Liver (tissue), 9 donors: ENCODE results near the gene FAM13A. TPM values are rescaled to one million over a fixed set of nuclear protein-coding genes. Genes with fewer than 3 reads are reported as not detected.

Experiments
- DNase-seq: peaks from one replicate; pipeline ENCODE4 v3.0.0-alpha.2; 2017; ENCODE audit warnings: low spot score
- H3K27ac ChIP-seq, 2 donors: one replicate each; pipeline ENCODE4 v1.7.0; 2013; ENCODE audit warnings: inconsistent platforms in 2 of 2, low read length in 2 of 2, control low read depth in 1 of 2, low read depth in 1 of 2, mild to moderate bottlenecking in 1 of 2
- H3K27me3 ChIP-seq, 4 donors: one replicate each; pipeline versions ENCODE4 v1.6.1 to v1.7.0; 2013; ENCODE audit warnings: low read length in 3 of 4, inconsistent platforms in 1 of 4, mild to moderate bottlenecking in 1 of 4, moderate library complexity in 1 of 4; ENCODE audit not compliant: control insufficient read depth in 4 of 4, insufficient read depth in 4 of 4
- H3K36me3 ChIP-seq, 4 donors: one replicate each; pipeline versions ENCODE4 v1.6.1 to v1.7.0; 2013; ENCODE audit warnings: low read length in 3 of 4, mild to moderate bottlenecking in 3 of 4, low read depth in 1 of 4, moderate library complexity in 1 of 4; ENCODE audit not compliant: control insufficient read depth in 4 of 4, insufficient read depth in 3 of 4
- H3K4me1 ChIP-seq, 4 donors: one replicate each; pipeline versions ENCODE4 v1.6.1 to v1.7.0; 2013; ENCODE audit warnings: low read length in 3 of 4, mild to moderate bottlenecking in 3 of 4, moderate library complexity in 1 of 4; ENCODE audit not compliant: control insufficient read depth in 4 of 4, insufficient read depth in 4 of 4
- H3K4me3 ChIP-seq, 3 donors: one replicate each; pipeline versions ENCODE4 v1.6.1 to v1.7.0; 2013; ENCODE audit warnings: low read length in 3 of 3, control low read depth in 1 of 3, low read depth in 1 of 3, mild to moderate bottlenecking in 1 of 3
- H3K9ac ChIP-seq, 2 donors: one replicate each; pipeline ENCODE4 v1.7.0; 2013; ENCODE audit warnings: low read length in 2 of 2, mild to moderate bottlenecking in 2 of 2, moderate library complexity in 2 of 2, control low read depth in 1 of 2, low read depth in 1 of 2
- H3K9me3 ChIP-seq, 4 donors: one replicate each; pipeline versions ENCODE4 v1.6.1 to v1.7.0; 2013; ENCODE audit warnings: low read length in 3 of 4; ENCODE audit not compliant: control insufficient read depth in 4 of 4
- ATF3 ChIP-seq: IDR thresholded peaks from 2 replicates; pipeline ENCODE4 v1.6.1; 2016; ENCODE audit warnings: antibody characterized with exemption
- EGR1 ChIP-seq, 2 donors: IDR thresholded peaks; 2 replicates each; pipeline ENCODE4 v1.6.1; 2016 to 2018; ENCODE audit warnings: antibody characterized with exemption in 2 of 2, low read depth in 2 of 2
- FOXA1 ChIP-seq: IDR thresholded peaks from 2 replicates; pipeline ENCODE4 v1.6.1; 2016; ENCODE audit warnings: antibody characterized with exemption
- FOXA2 ChIP-seq: IDR thresholded peaks from 2 replicates; pipeline ENCODE4 v1.6.1; 2016; ENCODE audit warnings: antibody characterized with exemption
- GABPA ChIP-seq, 2 donors: IDR thresholded peaks in 1 of 2; conservative IDR thresholded peaks in 1 of 2; 2 replicates each; pipeline ENCODE4 v1.6.1; 2016; ENCODE audit warnings: antibody characterized with exemption in 2 of 2, mild to moderate bottlenecking in 1 of 2, moderate library complexity in 1 of 2
- HNF4A ChIP-seq, 2 donors: conservative IDR thresholded peaks; 2 replicates each; pipeline ENCODE4 v1.6.1; 2016; ENCODE audit warnings: antibody characterized with exemption in 2 of 2, mild to moderate bottlenecking in 2 of 2
- HNF4G ChIP-seq: IDR thresholded peaks from 2 replicates; pipeline ENCODE4 v1.6.1; 2016; ENCODE audit warnings: antibody characterized with exemption
- JUND ChIP-seq, 2 donors: IDR thresholded peaks; 2 replicates each; pipeline ENCODE4 v1.6.1; 2016; ENCODE audit warnings: antibody characterized with exemption in 2 of 2
- MAX ChIP-seq: IDR thresholded peaks from 2 replicates; pipeline ENCODE4 v1.6.1; 2016; ENCODE audit warnings: antibody characterized with exemption
- NR2F2 ChIP-seq: IDR thresholded peaks from 2 replicates; pipeline ENCODE4 v1.6.1; 2016; ENCODE audit warnings: antibody characterized with exemption
- RAD21 ChIP-seq, 2 donors: IDR thresholded peaks; 2 replicates each; pipeline ENCODE4 v1.6.1; 2016; ENCODE audit warnings: antibody characterized with exemption in 2 of 2, mild to moderate bottlenecking in 2 of 2
- REST ChIP-seq: IDR thresholded peaks from 2 replicates; pipeline ENCODE4 v1.6.1; 2016; ENCODE audit warnings: antibody characterized with exemption, mild to moderate bottlenecking
- RXRA ChIP-seq, 2 donors: IDR thresholded peaks; 2 replicates each; pipeline ENCODE4 v1.6.1; 2017 to 2018; ENCODE audit warnings: antibody characterized with exemption in 2 of 2, mild to moderate bottlenecking in 1 of 2
- SP1 ChIP-seq: IDR thresholded peaks from 2 replicates; pipeline ENCODE4 v1.6.1; 2018; ENCODE audit warnings: antibody characterized with exemption, mild to moderate bottlenecking
- TAF1 ChIP-seq: conservative IDR thresholded peaks from 2 replicates; pipeline ENCODE4 v1.6.1; 2016; ENCODE audit warnings: antibody characterized with exemption, mild to moderate bottlenecking
- YY1 ChIP-seq: IDR thresholded peaks from 2 replicates; pipeline ENCODE4 v1.6.1; 2016; ENCODE audit warnings: antibody characterized with exemption, mild to moderate bottlenecking
- WGBS: extraction: QIAGEN DNeasy Blood & Tissue Kit; methylation state at CpG from one replicate; pipeline ENCODE4 v1.1.7; 2013; 5-methylcytosine and 5-hydroxymethylcytosine counted together
- polyA plus RNA-seq, 2 donors: library from polyadenylated mRNA; stranded (reverse) in 1 of 2; unstranded in 1 of 2; fragments of 200-250 nt in 1 of 2; fragments of >200 nt in 1 of 2; fragmentation: Nextera tagmentation in 1 of 2; extraction: Ambion mirVana in 1 of 2; gene quantifications; one replicate each; pipeline versions ENCODE4 v1.2.1 to v1.2.3, GENCODE V29; 2013 to 2015
- total RNA-seq, 2 donors: library from RNA; depleted of rRNA; stranded (reverse); fragments of >200 nt; gene quantifications; one replicate each; pipeline ENCODE4 v1.2.3, GENCODE V29; 2014
- TF ChIP-seq, protein P1 (sequence below): IDR thresholded peaks from 2 replicates; pipeline ENCODE4 v1.6.1; 2016; ENCODE audit warnings: antibody characterized with exemption
- TF ChIP-seq, protein P2 (sequence below): fragments of 150-350 bp; IDR thresholded peaks from 2 replicates; pipeline ENCODE4 v1.5.1; 2017; ENCODE audit warnings: improper control_type of control experiment, low read depth, low read length; ENCODE audit not compliant: missing input control
- donor health status: healthy.
- donor health status: healthy.
- donor health status: healthy.
- donor health status: healthy.
- donor health status: healthy.

Gene FAM13A
- total and polyA plus RNA-seq, 4 donors: 14.9 to 52.9 (median 27.6) TPM

DNA sequence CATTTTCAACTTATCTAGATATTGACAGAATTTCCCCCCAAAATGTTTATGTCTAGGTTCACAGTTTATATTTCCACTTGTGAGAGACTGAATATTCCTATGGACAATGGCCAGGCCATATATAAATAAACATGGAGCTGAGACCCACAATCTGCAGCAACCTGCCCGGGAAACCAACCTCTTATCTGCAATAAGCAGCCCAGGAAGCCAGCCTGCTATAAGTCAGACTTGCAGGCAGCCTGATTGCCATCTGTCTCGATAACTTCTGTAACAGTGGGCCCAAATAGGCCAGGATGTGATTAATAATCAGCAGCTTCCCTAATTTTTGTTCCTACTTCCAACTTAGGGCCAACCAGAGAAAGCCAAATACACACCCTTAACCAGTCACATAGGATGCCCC is 354.2 kb downstream of the FAM13A start:
- H3K27ac ChIP-seq: no peak overlapping the region
- 87% methylated on average over 2 of the region's 2 CpGs for WGBS

DNA sequence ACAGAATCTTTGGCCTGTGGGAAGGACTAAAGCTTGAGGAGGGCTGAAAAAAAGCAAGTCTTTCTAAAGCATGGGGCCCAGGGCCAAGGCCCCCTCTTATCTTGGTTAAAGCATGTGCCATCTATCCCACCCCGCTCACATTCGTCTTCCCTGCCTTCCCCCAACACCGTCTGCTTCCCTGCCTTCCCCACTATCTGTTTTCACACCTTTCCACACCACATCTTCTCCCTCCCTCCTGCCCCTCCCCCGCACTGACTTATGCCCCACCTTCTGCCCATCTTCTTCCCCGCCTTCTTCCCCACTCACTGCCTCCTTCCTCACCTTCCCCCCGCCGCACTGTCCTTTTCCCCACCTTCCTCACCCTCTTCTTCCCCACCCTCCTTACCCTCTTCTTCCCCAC is 358.5 kb downstream of the FAM13A start:
- H3K4me1 ChIP-seq: peaks cover 0 to 3% (median 1%) of the 10 kb centered on the region in 4 donors
- H3K27ac ChIP-seq: no peak overlapping the region
- H3K27me3 ChIP-seq: no peaks in the 10 kb centered on the region
- H3K4me3 ChIP-seq: no peak overlapping the region
- no peaks in the 10 kb centered on the region for H3K9me3 ChIP-seq
- 95% methylated on average over 7 of the region's 7 CpGs for WGBS
- H3K36me3 ChIP-seq: no peaks in the 10 kb centered on the region
- DNase-seq: peak; percentile 50
- no peak overlapping the region for H3K9ac ChIP-seq
- TF ChIP-seq NR2F2 (no peak), FOXA1 (no peak), REST (no peak), FOXA2 (no peak), EGR1 (IDR thresholded peaks at IDR 0.05; ENCODE audit: low read depth in 2 of 2) (no peak), TAF1 (no peak), MAX (no peak), YY1 (no peak), JUND (IDR thresholded peaks at IDR 0.05) (no peak), ATF3 (no peak), RXRA (IDR thresholded peaks at IDR 0.05) (no peak), RAD21 (IDR thresholded peaks at IDR 0.05) (no peak), SP1 (no peak), HNF4G (no peak)
- TF ChIP-seq, protein P1, sequence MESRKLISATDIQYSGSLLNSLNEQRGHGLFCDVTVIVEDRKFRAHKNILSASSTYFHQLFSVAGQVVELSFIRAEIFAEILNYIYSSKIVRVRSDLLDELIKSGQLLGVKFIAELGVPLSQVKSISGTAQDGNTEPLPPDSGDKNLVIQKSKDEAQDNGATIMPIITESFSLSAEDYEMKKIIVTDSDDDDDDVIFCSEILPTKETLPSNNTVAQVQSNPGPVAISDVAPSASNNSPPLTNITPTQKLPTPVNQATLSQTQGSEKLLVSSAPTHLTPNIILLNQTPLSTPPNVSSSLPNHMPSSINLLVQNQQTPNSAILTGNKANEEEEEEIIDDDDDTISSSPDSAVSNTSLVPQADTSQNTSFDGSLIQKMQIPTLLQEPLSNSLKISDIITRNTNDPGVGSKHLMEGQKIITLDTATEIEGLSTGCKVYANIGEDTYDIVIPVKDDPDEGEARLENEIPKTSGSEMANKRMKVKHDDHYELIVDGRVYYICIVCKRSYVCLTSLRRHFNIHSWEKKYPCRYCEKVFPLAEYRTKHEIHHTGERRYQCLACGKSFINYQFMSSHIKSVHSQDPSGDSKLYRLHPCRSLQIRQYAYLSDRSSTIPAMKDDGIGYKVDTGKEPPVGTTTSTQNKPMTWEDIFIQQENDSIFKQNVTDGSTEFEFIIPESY: no peak

More for the DNA sequence above, 354.2 kb downstream of the FAM13A start:
- no peak overlapping the region for H3K4me3 ChIP-seq
- H3K9ac ChIP-seq: no peak overlapping the region
- H3K27me3 ChIP-seq: no peaks in the 10 kb centered on the region
- no peaks in the 10 kb centered on the region for H3K9me3 ChIP-seq
- peaks cover 0 to 8% (median 3%) of the 10 kb centered on the region in 4 donors for H3K4me1 ChIP-seq
- DNase-seq: no peak
- H3K36me3 ChIP-seq: peaks cover 0 to 12% (median 2%) of the 10 kb centered on the region in 4 donors
- TF ChIP-seq, protein P2, sequence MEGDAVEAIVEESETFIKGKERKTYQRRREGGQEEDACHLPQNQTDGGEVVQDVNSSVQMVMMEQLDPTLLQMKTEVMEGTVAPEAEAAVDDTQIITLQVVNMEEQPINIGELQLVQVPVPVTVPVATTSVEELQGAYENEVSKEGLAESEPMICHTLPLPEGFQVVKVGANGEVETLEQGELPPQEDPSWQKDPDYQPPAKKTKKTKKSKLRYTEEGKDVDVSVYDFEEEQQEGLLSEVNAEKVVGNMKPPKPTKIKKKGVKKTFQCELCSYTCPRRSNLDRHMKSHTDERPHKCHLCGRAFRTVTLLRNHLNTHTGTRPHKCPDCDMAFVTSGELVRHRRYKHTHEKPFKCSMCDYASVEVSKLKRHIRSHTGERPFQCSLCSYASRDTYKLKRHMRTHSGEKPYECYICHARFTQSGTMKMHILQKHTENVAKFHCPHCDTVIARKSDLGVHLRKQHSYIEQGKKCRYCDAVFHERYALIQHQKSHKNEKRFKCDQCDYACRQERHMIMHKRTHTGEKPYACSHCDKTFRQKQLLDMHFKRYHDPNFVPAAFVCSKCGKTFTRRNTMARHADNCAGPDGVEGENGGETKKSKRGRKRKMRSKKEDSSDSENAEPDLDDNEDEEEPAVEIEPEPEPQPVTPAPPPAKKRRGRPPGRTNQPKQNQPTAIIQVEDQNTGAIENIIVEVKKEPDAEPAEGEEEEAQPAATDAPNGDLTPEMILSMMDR: no peak
- TF ChIP-seq YY1: no peak
- no peak for TF ChIP-seq FOXA1
- TF ChIP-seq EGR1 (IDR thresholded peaks at IDR 0.05; ENCODE audit: low read depth in 2 of 2): no peak
- no peak for TF ChIP-seq RXRA (IDR thresholded peaks at IDR 0.05)
- no peak for TF ChIP-seq GABPA (IDR thresholded peaks at IDR 0.05 in 1 of 2, conservative IDR thresholded peaks at IDR 0.05 in 1 of 2)
- no peak for TF ChIP-seq FOXA2
- TF ChIP-seq, protein P1: no peak
- TF ChIP-seq TAF1: no peak
- TF ChIP-seq NR2F2: no peak
- no peak for TF ChIP-seq HNF4A (conservative IDR thresholded peaks at IDR 0.05)
- TF ChIP-seq HNF4G: no peak
- TF ChIP-seq RAD21 (IDR thresholded peaks at IDR 0.05): no peak
- no peak for TF ChIP-seq SP1
- TF ChIP-seq JUND (IDR thresholded peaks at IDR 0.05): no peak
